ENCODE data around the gene ARHGEF11.
A peak's percentile ranks its signal among the peaks of the same experiment; 100 is the strongest.

ARHGEF11 gene

GRCh38 chr1:156893048-156893953, 152.2 kb downstream of the ARHGEF11 start, which contains the start of gene PEAR1:
Gene PEAR1 (plus strand): TSS chr1:156893718. CDS start chr1:156903927, 10,209 bp downstream.
- DNase-seq, result peak; percentile 43

DNA sequence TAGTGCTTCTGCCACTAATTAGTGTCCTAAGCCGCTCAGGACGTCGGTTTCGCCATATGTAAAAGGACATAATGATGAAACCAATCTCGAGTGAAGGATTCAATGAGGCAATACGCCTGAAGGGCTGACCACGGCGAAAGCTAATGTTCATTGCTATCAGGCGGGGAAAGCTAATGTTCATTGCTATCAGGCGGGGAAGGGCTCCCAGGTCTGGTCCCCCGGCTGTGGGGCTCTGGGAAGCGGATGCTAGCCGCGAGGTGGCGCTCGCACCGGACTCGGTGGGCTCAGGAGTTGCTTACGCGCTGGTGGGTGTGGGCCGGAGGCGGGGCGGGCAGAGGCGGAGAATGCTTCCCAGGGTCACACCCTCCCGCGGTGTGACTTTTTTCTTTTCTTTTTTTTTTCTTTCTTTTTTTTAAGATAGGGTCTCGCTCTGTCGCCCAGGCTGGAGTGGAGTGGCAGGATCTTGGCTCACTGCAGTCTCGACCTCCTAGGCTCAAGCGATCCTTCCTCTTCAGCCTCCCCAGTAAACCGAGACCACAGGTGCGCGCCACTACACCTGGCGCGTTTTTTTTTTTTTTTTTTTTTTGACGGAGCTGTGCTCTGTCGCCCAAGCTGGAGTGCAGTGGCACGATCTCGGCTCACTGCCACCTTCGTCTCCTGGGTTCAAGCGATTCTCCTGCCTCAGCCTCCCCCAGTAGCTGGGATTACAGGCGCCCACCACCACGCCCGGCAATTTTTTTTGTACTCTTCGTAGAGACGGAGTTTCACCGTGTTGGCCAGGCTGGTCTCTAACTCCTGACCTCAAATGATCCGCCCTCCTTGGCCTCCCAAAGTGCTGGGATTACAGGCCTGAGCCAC, 153.1 kb downstream of the ARHGEF11 start:
- DNase-seq, result peak; percentile 93

- peak; percentile 75 for DNase-seq
These were observed 155.6 kb downstream of the ARHGEF11 start for GRCh38 chr1:156889802-156890580.

DNA sequence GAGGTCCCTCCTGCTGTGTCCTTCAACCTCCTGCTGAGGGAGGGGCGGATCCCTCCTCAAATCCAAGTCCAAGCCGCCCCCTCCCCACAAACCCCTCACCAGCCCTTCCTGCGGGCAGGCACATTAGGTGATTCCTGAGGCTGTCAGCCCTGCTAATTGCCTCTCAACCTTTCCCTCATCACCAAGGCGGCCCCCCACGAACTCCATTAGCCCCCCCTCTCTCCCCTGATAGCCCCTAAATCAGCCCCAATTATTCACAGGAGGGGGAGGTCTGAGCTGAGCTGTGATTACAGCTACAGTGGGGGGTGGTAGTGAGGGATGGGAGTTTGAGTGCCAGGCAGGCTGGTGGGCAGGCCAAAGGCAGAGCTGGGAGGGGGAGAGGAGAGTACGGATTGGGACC, 157.8 kb downstream of the ARHGEF11 start:
- no peak for DNase-seq

DNA sequence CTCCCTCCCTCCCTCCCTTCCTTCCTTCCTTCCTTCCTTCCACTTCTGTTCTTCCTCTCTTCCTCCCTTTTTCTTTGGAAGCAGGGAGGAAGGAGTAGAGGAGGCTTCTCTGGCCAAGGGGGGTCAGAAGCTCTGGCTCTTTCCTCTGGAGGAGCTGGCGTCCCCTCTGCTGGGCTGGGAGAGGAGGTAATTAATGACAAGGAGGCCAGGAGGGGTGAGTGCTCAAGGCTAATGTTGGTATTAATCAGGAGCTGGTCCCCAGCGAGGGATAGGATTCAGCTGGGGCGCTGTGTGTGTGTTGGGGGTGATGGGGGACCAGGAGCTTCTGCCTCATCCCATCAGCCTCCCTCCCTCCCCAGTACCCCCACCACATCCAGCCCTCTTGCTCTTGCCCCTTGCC, 158.2 kb downstream of the ARHGEF11 start:
- DNase-seq, result no peak

DNA sequence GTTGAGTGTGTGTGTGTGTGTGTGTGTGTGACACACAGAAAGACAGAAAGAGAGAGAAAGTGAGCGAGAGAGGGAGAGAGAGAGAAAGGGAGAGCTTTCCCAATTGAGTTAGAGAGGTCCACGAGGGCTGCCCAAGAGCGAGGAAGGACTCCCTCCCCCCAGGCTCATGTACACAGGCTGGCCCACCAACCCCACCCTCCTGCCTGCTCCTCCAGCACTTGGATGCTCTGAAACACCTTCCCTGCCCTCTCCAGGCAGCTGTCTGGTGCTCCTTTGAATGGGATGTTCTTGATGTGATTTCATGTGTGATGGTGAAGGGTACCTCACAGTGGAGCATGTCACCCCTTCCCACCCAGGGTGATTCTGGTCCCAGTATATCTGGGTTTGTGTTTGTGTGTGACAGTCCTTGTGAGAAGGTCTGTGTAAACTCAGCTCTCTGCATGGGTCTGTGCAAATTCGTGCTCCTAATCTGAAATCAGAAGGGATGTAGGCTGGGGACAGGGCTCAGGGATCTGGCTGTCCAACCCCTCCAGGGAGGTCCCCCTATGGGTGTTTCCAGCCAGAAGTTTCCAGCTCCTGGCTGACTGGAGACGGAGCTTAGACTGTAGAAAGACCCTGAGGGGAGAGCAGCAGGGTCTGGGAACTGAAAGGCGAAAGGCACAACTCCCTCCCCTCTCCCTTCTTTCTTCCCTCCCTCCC, 158.8 kb downstream of the ARHGEF11 start:
- DNase-seq, result no peak

DNA sequence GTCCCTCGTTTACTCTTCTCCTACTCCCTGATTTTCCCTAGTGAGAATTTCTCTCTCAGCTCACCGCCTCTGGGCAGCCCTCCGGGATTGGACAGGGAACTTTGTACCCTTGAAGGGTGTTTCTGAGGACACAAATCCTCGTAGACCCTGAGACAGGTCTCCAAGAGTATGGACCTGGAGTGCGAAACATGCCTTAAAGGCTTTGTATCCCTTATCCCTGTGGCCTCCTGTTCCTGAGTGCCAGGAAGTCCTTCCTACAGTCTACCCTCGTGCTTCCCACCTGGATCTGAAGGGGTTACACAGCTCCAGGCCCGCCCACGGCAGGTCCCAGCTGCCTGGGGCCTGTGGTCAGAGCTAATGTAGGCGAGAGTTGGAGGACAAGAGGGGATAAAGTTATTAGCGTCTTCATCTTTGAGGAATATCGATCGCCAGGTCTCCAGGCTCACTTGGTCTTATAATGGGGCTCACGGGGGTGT, 159.6 kb downstream of the ARHGEF11 start:
- no peak for DNase-seq

- no peak for DNase-seq
These were observed 160.2 kb downstream of the ARHGEF11 start for GRCh38 chr1:156885314-156885713.
